ENCODE results near the gene ANKRD40CL. TPM values are rescaled to one million over a fixed set of nuclear protein-coding genes. Genes with fewer than 3 reads are reported as not detected.

Gene ANKRD40CL
- total RNA-seq, 6 experiments from 2014 or later, result 0.29 TPM; not detected in 5

DNA sequence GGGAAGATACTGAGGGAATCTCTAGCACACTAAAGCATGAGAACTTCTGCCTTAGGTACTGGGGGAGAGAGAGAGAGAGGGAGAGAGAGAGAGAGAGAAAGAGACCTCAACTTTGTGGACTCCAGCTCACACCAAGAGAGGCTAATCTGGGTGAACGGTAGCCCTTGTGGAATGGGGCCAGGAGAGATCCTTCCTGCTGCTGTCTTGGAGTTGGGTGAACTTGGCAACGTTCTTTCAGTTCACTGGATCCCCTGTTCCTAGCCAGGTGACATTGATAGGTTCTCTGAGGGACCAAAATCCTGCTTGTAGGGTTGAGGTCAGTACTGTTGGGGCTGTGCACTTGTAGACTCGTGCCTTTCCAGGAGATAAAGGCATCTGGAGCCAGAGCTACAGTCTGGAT is 41.6 kb upstream of the ANKRD40CL start:
- DNase-seq (no peak), ATAC-seq (no peak)
- Histone ChIP-seq H3K4me3 (no peak overlapping the region), H3K4me1 (peaks cover 0 to 52% (median 26%) of the 10 kb centered on the region in 4 donors), H3K27me3 (no peaks in the 10 kb centered on the region), H3K36me3 (no peaks in the 10 kb centered on the region), H3K27ac (peak overlapping the region in 2 of 3 donors; percentile 93 to 94), H3K9me3 (no peaks in the 10 kb centered on the region)
- TF ChIP-seq, protein P1, sequence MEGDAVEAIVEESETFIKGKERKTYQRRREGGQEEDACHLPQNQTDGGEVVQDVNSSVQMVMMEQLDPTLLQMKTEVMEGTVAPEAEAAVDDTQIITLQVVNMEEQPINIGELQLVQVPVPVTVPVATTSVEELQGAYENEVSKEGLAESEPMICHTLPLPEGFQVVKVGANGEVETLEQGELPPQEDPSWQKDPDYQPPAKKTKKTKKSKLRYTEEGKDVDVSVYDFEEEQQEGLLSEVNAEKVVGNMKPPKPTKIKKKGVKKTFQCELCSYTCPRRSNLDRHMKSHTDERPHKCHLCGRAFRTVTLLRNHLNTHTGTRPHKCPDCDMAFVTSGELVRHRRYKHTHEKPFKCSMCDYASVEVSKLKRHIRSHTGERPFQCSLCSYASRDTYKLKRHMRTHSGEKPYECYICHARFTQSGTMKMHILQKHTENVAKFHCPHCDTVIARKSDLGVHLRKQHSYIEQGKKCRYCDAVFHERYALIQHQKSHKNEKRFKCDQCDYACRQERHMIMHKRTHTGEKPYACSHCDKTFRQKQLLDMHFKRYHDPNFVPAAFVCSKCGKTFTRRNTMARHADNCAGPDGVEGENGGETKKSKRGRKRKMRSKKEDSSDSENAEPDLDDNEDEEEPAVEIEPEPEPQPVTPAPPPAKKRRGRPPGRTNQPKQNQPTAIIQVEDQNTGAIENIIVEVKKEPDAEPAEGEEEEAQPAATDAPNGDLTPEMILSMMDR (IDR thresholded peaks at IDR 0.05), result no peak
- TF ChIP-seq POLR2A (IDR thresholded peaks at IDR 0.05), result no peak
- intact Hi-C loops (cut with DNase I), result no loop called here
- 53% methylated on average over 3 of the region's 3 CpGs for WGBS (ENCODE audit: insufficient coverage, low coverage, low lambda C conversion rate, missing lambda C conversion rate)

DNA sequence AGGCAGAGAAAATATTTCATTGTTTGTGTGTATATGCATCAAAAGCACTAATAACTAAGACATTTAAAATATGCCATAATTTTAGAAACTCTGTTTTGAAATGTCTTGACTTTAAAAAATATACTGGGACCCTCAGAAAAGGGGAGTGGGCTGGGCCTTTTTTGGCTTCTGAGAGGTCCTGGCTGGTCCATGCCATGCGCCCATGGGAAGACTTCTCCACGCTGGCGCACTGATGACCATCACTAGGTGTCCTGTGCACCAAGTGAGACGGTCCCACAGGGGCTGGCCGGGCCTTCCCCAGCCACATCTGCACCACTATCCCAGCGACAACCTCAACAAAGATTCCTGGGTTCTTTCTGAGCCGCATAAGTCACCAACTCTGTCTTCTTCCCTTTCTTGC is 41.1 kb upstream of the ANKRD40CL start:
- Histone ChIP-seq H3K9me3 (no peaks in the 10 kb centered on the region), H3K36me3 (no peaks in the 10 kb centered on the region), H3K27me3 (no peaks in the 10 kb centered on the region), H3K27ac (peak overlapping the region; percentile 1 to 94 (median 93)), H3K4me3 (no peak overlapping the region), H3K4me1 (peaks cover 0 to 57% (median 28%) of the 10 kb centered on the region in 4 donors)
- DNase-seq (no peak), ATAC-seq (no peak)
- 100% methylated on average over 2 of the region's 7 CpGs for WGBS (ENCODE audit: insufficient coverage, low coverage, low lambda C conversion rate, missing lambda C conversion rate)
- TF ChIP-seq, protein P1 (IDR thresholded peaks at IDR 0.05), result no peak
- no peak for TF ChIP-seq POLR2A (IDR thresholded peaks at IDR 0.05)
- intact Hi-C loops (cut with DNase I), result no loop called here

DNA sequence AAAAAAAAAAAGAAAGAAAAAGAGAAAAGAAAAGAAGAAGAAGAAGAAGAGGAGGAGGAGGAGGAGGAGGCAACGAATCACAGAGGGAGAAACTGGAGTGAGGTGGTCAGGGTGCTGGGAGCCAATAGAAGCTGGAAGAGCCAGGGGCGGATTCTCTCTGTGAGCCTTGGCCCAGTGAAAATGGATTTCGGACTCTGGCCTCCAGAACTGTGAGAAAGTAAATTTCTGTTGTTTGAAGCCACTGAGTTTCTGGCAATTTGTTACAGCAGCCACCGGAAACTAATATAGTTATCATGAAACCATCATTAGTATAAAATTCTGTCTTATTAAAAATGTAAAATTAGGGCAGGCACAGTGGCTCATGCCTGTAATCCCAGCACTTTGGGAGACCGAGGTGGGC is 40.4 kb upstream of the ANKRD40CL start:
- ATAC-seq (peak; percentile 61 to 85 (median 78)), DNase-seq (peak; percentile 42 to 90 (median 80))
- TF ChIP-seq, protein P1 (IDR thresholded peaks at IDR 0.05), result no peak
- TF ChIP-seq POLR2A (IDR thresholded peaks at IDR 0.05), result no peak
- H3K9me3 ChIP-seq, result no peaks in the 10 kb centered on the region
- no peaks in the 10 kb centered on the region for H3K36me3 ChIP-seq
- H3K27ac ChIP-seq, result peak overlapping the region; percentile 1 to 94 (median 93)
- no peaks in the 10 kb centered on the region for H3K27me3 ChIP-seq
- peaks cover 0 to 64% (median 32%) of the 10 kb centered on the region in 4 donors for H3K4me1 ChIP-seq
- intact Hi-C loops (cut with DNase I), result no loop called here
- 43% methylated on average over 5 of the region's 5 CpGs for WGBS (ENCODE audit: insufficient coverage, low coverage, low lambda C conversion rate, missing lambda C conversion rate)
- H3K4me3 ChIP-seq, result no peak overlapping the region

DNA sequence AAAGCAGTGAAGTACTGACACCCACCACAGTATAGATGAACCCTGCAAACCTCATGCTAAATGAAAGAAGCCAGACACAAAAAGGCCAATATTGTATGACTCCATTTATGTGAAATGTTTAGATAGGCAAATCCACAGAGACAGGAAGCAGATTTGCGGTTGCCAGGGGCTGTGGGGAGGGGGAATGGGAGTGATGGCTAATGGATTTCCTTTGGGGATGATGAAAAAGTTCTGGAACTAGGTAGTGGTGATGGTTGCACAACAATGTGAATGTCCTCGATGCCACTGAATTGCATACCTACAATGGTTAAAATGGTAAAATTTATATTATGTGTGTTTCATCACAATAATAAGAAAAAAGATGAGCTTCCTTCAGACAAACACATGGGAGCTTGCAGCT is 39.7 kb upstream of the ANKRD40CL start:
- TF ChIP-seq, protein P1 (IDR thresholded peaks at IDR 0.05), result no peak
- TF ChIP-seq POLR2A (IDR thresholded peaks at IDR 0.05), result no peak
- H3K36me3 ChIP-seq, result no peaks in the 10 kb centered on the region
- no peaks in the 10 kb centered on the region for H3K9me3 ChIP-seq
- peak; percentile 21 to 50 (median 39) for ATAC-seq
- DNase-seq, result peak in 1 of 3 donors; percentile 76
- no peaks in the 10 kb centered on the region for H3K27me3 ChIP-seq
- peaks cover 0 to 71% (median 35%) of the 10 kb centered on the region in 4 donors for H3K4me1 ChIP-seq
- no peak overlapping the region for H3K4me3 ChIP-seq
- intact Hi-C loops (cut with DNase I), result no loop called here
- peak overlapping the region; percentile 1 to 94 (median 93) for H3K27ac ChIP-seq
- 20% methylated on average over 2 of the region's 2 CpGs for WGBS (ENCODE audit: insufficient coverage, low coverage, low lambda C conversion rate, missing lambda C conversion rate)
